K562 (cell line): ENCODE measurements around the gene HUS1. TPM values are rescaled to one million over a fixed set of nuclear protein-coding genes. Genes with fewer than 3 reads are reported as not detected.

Experiments
- ATAC-seq: fragments of 200-7000 bp; cut with Tn5 transposase; 3 replicates; pipeline ENCODE4 v1.9.1; 2020; ENCODE audit warnings: moderate library complexity
- BruUV-seq: library from RNA; stranded (reverse); fragments of 400-500 nt; replicated peaks from 2 replicates; lab custom pipeline; 2021; lab: Mats Ljungman, UMichigan
- CTCF ChIA-PET: fragments of 300-600 bp; formaldehyde crosslinking; extraction: SDS; loops from one replicate; lab custom pipeline; 2021; ENCODE audit warnings: low intra/inter-chr PET ratio; lab: Yijun Ruan, JAX
- POLR2A ChIA-PET: fragments of 300-600, 350-650 bp; sonication (Branson Sonifier 250); formaldehyde crosslinking; extraction: SDS; loops from one replicate; lab custom pipeline; 2021; ENCODE audit warnings: antibody characterized with exemption, inconsistent platforms; lab: Yijun Ruan, JAX
- DNase-seq, 4 experiments: peaks; one replicate each; pipeline versions ENCODE4 v3.0.0 to v3.0.0-alpha.2; 2011 to 2018; ENCODE audit warnings: low spot score in 3 of 4, mixed read lengths in 3 of 4; ENCODE audit errors: extremely low read depth in 1 of 4
- FAIRE-seq: peaks from 2 replicates; lab custom pipeline; 2011; peaks lifted over from hg19 to GRCh38; lab: Jason Lieb, UNC
- H2AFZ ChIP-seq: 2 replicates; pipeline ENCODE4 v1.6.0; 2011; ENCODE audit warnings: low read depth, low read length, control low read depth, inconsistent platforms
- H3K27ac ChIP-seq: fragments of 200-600 bp; 3 replicates; pipeline ENCODE4 v1.8.0; 2011; ENCODE audit warnings: low read depth, mild to moderate bottlenecking, control low read depth, inconsistent platforms, low read length, moderate library complexity, mixed read lengths; ENCODE audit errors: extremely low read depth
- H3K27me3 ChIP-seq, 2 experiments: fragments of 300-600 bp in 1 of 2; 2 replicates in 1 of 2; 3 replicates in 1 of 2; pipeline versions ENCODE4 v1.6.0 to v1.8.0; 2011; ENCODE audit warnings: inconsistent platforms in 2 of 2, low read length in 2 of 2, mild to moderate bottlenecking in 1 of 2, mixed read lengths in 1 of 2, moderate library complexity in 1 of 2; ENCODE audit not compliant: control insufficient read depth in 2 of 2, insufficient read depth in 2 of 2
- H3K36me3 ChIP-seq: fragments of 300-600 bp; 3 replicates; pipeline ENCODE4 v1.8.0; 2011; ENCODE audit warnings: mild to moderate bottlenecking, low read length, inconsistent platforms; ENCODE audit not compliant: control insufficient read depth, insufficient read depth
- H3K4me1 ChIP-seq, 2 experiments: fragments of 200-600 bp in 1 of 2; replicated peaks in 1 of 2; 2 replicates in 1 of 2; 3 replicates in 1 of 2; pipeline versions ENCODE4 v1.5.1 to v1.8.0; 2011; ENCODE audit warnings: inconsistent platforms in 2 of 2, low read length in 2 of 2, mild to moderate bottlenecking in 1 of 2, mixed read lengths in 1 of 2, moderate library complexity in 1 of 2; ENCODE audit not compliant: control insufficient read depth in 2 of 2, insufficient read depth in 2 of 2
- H3K4me2 ChIP-seq: 2 replicates; pipeline ENCODE4 v1.6.1; 2011; ENCODE audit warnings: low read length, control low read depth, inconsistent platforms, mixed read lengths; ENCODE audit not compliant: insufficient read depth
- H3K4me3 ChIP-seq: fragments of 200-600 bp; sonication (generic), shearing (Covaris generic); 2 replicates; pipeline ENCODE4 v1.5.1; 2016; ENCODE audit warnings: control low read depth, inconsistent platforms
- H3K79me2 ChIP-seq: fragments of 200-600 bp; 3 replicates; pipeline ENCODE4 v1.8.0; 2011; ENCODE audit warnings: low read length, inconsistent platforms; ENCODE audit not compliant: control insufficient read depth, insufficient read depth
- H3K9ac ChIP-seq, 2 experiments: 2 replicates each; pipeline versions ENCODE4 v1.6.0 to v1.6.1; 2011; ENCODE audit warnings: low read depth in 2 of 2, low read length in 2 of 2, control low read depth in 1 of 2, inconsistent platforms in 1 of 2, mild to moderate bottlenecking in 1 of 2, mixed read lengths in 1 of 2; ENCODE audit not compliant: insufficient read depth in 1 of 2
- H3K9me1 ChIP-seq: one replicate; pipeline ENCODE4 v1.6.0; 2011; ENCODE audit warnings: inconsistent platforms, mild to moderate bottlenecking, low read length, moderate library complexity; ENCODE audit not compliant: control insufficient read depth, insufficient read depth
- H3K9me3 ChIP-seq: replicated peaks from 2 replicates; pipeline ENCODE4 v1.5.1; 2011; ENCODE audit warnings: low read depth, low read length, inconsistent platforms; ENCODE audit not compliant: control insufficient read depth, insufficient read depth
- H4K20me1 ChIP-seq: replicated peaks from 2 replicates; pipeline ENCODE4 v1.6.1; 2011; ENCODE audit warnings: low read length, inconsistent platforms, mixed read lengths; ENCODE audit not compliant: control insufficient read depth, insufficient read depth
- ARID4B ChIP-seq: sonication (generic); formaldehyde crosslinking; IDR thresholded peaks from 2 replicates; pipeline ENCODE4 v1.8.0; 2022; ENCODE audit warnings: mild to moderate bottlenecking, missing genetic modification reagents
- E2F5 ChIP-seq: sonication (generic); formaldehyde crosslinking; IDR thresholded peaks from 2 replicates; pipeline ENCODE4 v1.8.0; 2022; ENCODE audit warnings: mild to moderate bottlenecking, missing genetic modification reagents
- HBP1 ChIP-seq: fragments of 450-650 bp; formaldehyde crosslinking; IDR thresholded peaks from 2 replicates; pipeline ENCODE4 v1.4.0; 2022; ENCODE audit warnings: missing genetic modification characterization
- NFIC ChIP-seq: fragments of 450-650 bp; IDR thresholded peaks from 2 replicates; pipeline ENCODE4 v1.6.1; 2017; ENCODE audit warnings: mild to moderate bottlenecking, inconsistent platforms
- RHOXF2B ChIP-seq: fragments of 250-450 bp; sonication (Bioruptor Pico); conservative IDR thresholded peaks from 2 replicates; pipeline ENCODE4 v1.5.1; 2021
- TOE1 ChIP-seq, 2 experiments: fragments of 450-650 bp in 1 of 2; sonication (generic) in 1 of 2; formaldehyde crosslinking in 1 of 2; IDR thresholded peaks; 2 replicates each; pipeline versions ENCODE4 v1.7.1 to v1.8.0; 2016 to 2022; ENCODE audit warnings: borderline replicate concordance in 2 of 2, mild to moderate bottlenecking in 2 of 2, antibody characterized with exemption in 1 of 2, inconsistent platforms in 1 of 2, low read depth in 1 of 2, missing genetic modification reagents in 1 of 2, moderate library complexity in 1 of 2
- ZNF699 ChIP-seq: fragments of 250-450 bp; sonication (Bioruptor Pico); IDR thresholded peaks from 2 replicates; pipeline ENCODE4 v1.8.0; 2021; ENCODE audit warnings: mild to moderate bottlenecking, moderate library complexity; ENCODE audit not compliant: insufficient replicate concordance
- WGBS: fragments of 100-300 bp; shearing (Covaris generic); methylation state at CpG from one replicate; pipeline ENCODE4 v1.1.6; 2016; ENCODE audit warnings: low coverage, mixed read lengths; ENCODE audit not compliant: insufficient coverage; ENCODE audit errors: missing lambda C conversion rate; 5-methylcytosine and 5-hydroxymethylcytosine counted together
- in situ Hi-C: fragments of 300-500 bp; cut with MboI; formaldehyde crosslinking; loops from 4 replicates; pipeline ENCODE4 v1.15.0; 2018; ENCODE audit warnings: inconsistent platforms, mixed read lengths
- intact Hi-C: fragments of 100-400 bp; cut with micrococcal nuclease; formaldehyde crosslinking; loops from 2 replicates; pipeline ENCODE4 v1.14.2; 2022
- polyA plus RNA-seq, 8 experiments: library from polyadenylated mRNA; depleted of rRNA in 4 of 8; stranded (reverse) in 5 of 8; unstranded in 3 of 8; fragments of >200 nt; fragmentation: Nextera tagmentation in 2 of 8; fragmentation: Illumina TruSeq in 1 of 8; extraction: Ambion mirVana in 2 of 8; extraction: Trizol in 1 of 8; gene quantifications; 2 replicates each; pipeline versions ENCODE4 v1.2.1 to v1.2.3, GENCODE V29; 2011 to 2014; ENCODE audit warnings: inconsistent platforms in 1 of 8, missing spikeins in 1 of 8
- total RNA-seq, 7 experiments: library from RNA; depleted of rRNA in 6 of 7; stranded (reverse); fragments of >200 nt in 6 of 7; fragmentation: Illumina TruSeq in 2 of 7; extraction: Trizol in 2 of 7; gene quantifications; 2 replicates each; pipeline versions ENCODE4 v1.2.1 to v1.2.3, GENCODE V29; 2011 to 2021; ENCODE audit warnings: low replicate concordance in 1 of 7
- TF ChIP-seq, protein P1 (sequence below), 2 experiments: fragments of 150-350 bp in 1 of 2; IDR thresholded peaks; 2 replicates each; pipeline ENCODE4 v1.6.1; 2012 to 2016; ENCODE audit warnings: low read depth in 2 of 2, low read length in 2 of 2, mild to moderate bottlenecking in 1 of 2, moderate library complexity in 1 of 2

The HUS1 gene
- total and polyA plus RNA-seq, 9 of the 15 experiments (the other 6 are each of a cell fraction or from before 2014, with no cell fraction given) = 11.5 to 27.0 (median 16.5) TPM

DNA sequence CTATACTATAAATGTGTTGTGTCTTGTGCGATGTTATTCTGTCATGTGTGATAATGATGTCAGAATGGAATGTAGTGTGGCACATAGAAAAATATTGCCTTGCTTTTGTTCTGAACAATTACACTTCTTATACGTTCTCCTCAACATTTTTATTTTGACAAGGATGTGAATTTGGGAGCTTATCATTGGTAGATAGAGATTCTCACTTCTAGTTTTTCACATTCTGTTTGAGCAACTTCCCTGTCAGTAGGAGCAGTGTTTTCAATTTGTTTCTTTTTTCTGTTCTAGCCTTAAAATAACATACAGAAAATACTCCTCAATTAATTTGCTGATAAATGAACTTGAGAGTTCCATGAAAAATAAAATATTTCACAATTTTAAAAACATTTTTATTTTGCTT is 31.9 kb upstream of the HUS1 start:
- H3K9ac ChIP-seq = no peak overlapping the region
- peaks cover 2 to 13% of the 10 kb centered on the region in 2 experiments; a peak in 3 of 5 replicates for H3K27me3 ChIP-seq
- no peaks in the 10 kb centered on the region for H3K79me2 ChIP-seq
- no peak overlapping the region for H3K4me3 ChIP-seq
- intact Hi-C loops = no loop called here
- H3K27ac ChIP-seq = no peak overlapping the region
- POLR2A ChIA-PET = no interaction called here
- H3K36me3 ChIP-seq = no peaks in the 10 kb centered on the region
- DNase-seq (no peak), FAIRE-seq (no peak), ATAC-seq (no peak)
- no peaks in the 10 kb centered on the region for H3K9me3 ChIP-seq
- CTCF ChIA-PET = no interaction called here
- WGBS = 0% methylated on average over 2 of the region's 2 CpGs
- in situ Hi-C loops = no loop called here
- H3K4me1 ChIP-seq = no peaks in the 10 kb centered on the region
- H3K4me2 ChIP-seq = no peak overlapping the region
- H2AFZ ChIP-seq = no peak overlapping the region
- no peaks in the 10 kb centered on the region for H4K20me1 ChIP-seq
- H3K9me1 ChIP-seq = no peaks in the 10 kb centered on the region
- BruUV-seq = no TSS peak
- TF ChIP-seq HBP1 (CRISPR knock-in tag) (no peak), NFIC (no peak), E2F5 (CRISPR knock-in tag) (no peak), ARID4B (no peak), ZNF699 (CRISPR knock-in tag) (no peak), RHOXF2B (no peak), TOE1 (IDR thresholded peaks at IDR 0.05; ENCODE audit: borderline replicate concordance) (no peak), TOE1 (CRISPR knock-in tag; IDR thresholded peaks at IDR 0.05; ENCODE audit: borderline replicate concordance, low read depth) (no peak)
- TF ChIP-seq, protein P1, sequence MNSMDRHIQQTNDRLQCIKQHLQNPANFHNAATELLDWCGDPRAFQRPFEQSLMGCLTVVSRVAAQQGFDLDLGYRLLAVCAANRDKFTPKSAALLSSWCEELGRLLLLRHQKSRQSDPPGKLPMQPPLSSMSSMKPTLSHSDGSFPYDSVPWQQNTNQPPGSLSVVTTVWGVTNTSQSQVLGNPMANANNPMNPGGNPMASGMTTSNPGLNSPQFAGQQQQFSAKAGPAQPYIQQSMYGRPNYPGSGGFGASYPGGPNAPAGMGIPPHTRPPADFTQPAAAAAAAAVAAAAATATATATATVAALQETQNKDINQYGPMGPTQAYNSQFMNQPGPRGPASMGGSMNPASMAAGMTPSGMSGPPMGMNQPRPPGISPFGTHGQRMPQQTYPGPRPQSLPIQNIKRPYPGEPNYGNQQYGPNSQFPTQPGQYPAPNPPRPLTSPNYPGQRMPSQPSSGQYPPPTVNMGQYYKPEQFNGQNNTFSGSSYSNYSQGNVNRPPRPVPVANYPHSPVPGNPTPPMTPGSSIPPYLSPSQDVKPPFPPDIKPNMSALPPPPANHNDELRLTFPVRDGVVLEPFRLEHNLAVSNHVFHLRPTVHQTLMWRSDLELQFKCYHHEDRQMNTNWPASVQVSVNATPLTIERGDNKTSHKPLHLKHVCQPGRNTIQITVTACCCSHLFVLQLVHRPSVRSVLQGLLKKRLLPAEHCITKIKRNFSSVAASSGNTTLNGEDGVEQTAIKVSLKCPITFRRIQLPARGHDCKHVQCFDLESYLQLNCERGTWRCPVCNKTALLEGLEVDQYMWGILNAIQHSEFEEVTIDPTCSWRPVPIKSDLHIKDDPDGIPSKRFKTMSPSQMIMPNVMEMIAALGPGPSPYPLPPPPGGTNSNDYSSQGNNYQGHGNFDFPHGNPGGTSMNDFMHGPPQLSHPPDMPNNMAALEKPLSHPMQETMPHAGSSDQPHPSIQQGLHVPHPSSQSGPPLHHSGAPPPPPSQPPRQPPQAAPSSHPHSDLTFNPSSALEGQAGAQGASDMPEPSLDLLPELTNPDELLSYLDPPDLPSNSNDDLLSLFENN (IDR thresholded peaks at IDR 0.05; ENCODE audit: low read depth in 2 of 2, low read length in 2 of 2) = no peak
